ENCODE measurements around the gene PURB. TPM values are rescaled to one million over a fixed set of nuclear protein-coding genes. Genes with fewer than 3 reads are reported as not detected.

PURB gene
- polyA plus RNA-seq, 1 donor (not counting 4 experiments of a cell fraction or from before 2014, with no cell fraction given), result 7.7 TPM

GRCh38 chr7:44905002-44905635 lies 19.8 kb upstream of the PURB start:
- H3K36me3 ChIP-seq (ENCODE audit: control insufficient read depth in 2 of 2, extremely low read depth in 1 of 2, insufficient read depth in 2 of 2, low read length in 2 of 2), result no peaks in the 10 kb centered on the region
- H3K4me1 ChIP-seq (ENCODE audit: control insufficient read depth, extremely low read depth, insufficient read depth, low read length), result no peaks in the 10 kb centered on the region
- H3K4me3 ChIP-seq (ENCODE audit: control insufficient read depth in 2 of 3, extremely low read depth in 1 of 3, insufficient read depth in 2 of 3, low read depth in 1 of 3, low read length in 3 of 3), result no peak overlapping the region
- H2AFZ ChIP-seq (ENCODE audit: control insufficient read depth, low read length), result no peak overlapping the region
- dilution Hi-C loops (cut with MboI; ENCODE audit: extremely low pct_ligation_motif_present, low sequenced_read_pairs), result no loop called here
- no peak overlapping the region for H3K4me2 ChIP-seq (ENCODE audit: control insufficient read depth, extremely low read depth, insufficient read depth, low read depth, low read length)
- no peak overlapping the region for H3K9ac ChIP-seq (ENCODE audit: control insufficient read depth, extremely low read depth, insufficient read depth, low read length)
- H3K9me3 ChIP-seq (ENCODE audit: control insufficient read depth, low read depth, low read length), result no peaks in the 10 kb centered on the region
- no peaks in the 10 kb centered on the region for H3K27me3 ChIP-seq (ENCODE audit: control insufficient read depth, extremely low read depth, insufficient read depth, low read length)
- DNase-seq (ENCODE audit: low read depth, low spot score), result no peak
- no peak overlapping the region for H3K27ac ChIP-seq (ENCODE audit: control insufficient read depth, insufficient read depth, low read length)
- FAIRE-seq, result no peak
- no peaks in the 10 kb centered on the region for H3K9me1 ChIP-seq (ENCODE audit: control insufficient read depth, extremely low read depth, insufficient read depth, low read length)
- no peaks in the 10 kb centered on the region for H3K79me2 ChIP-seq (ENCODE audit: control insufficient read depth, insufficient read depth, low read length)
- TF ChIP-seq CTCF (optimal IDR thresholded peaks at IDR 0.05 in 1 of 3, IDR thresholded peaks at IDR 0.05 in 1 of 3, conservative IDR thresholded peaks at IDR 0.05 in 1 of 3; ENCODE audit: extremely low read depth in 1 of 3, insufficient read depth in 2 of 3, low read length in 3 of 3), result no peak
- no peak for TF ChIP-seq EZH2 (IDR thresholded peaks at IDR 0.05; ENCODE audit: low read length)
- H4K20me1 ChIP-seq (ENCODE audit: control insufficient read depth, extremely low read depth, insufficient read depth, low read length), result no peaks in the 10 kb centered on the region

DNA sequence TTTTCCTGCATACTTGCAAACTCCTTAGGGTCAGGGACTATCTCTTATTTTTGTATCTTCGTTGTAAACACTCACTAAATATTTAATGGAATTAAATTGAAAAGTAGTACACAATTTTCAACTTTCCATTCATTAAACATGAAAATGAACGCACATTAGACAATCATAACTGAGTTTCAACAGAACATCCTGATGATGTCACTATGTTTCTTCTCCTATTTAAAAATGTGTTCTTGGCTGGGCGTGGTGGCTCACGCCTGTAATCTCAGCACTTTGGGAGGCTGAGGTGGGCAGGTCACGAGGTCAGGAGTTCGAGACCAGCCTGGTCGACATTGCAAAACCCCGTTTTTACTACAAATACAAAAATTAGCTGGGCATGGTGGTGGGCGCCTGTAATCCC lies 14.1 kb upstream of the PURB start:
- no peak for FAIRE-seq
- H4K20me1 ChIP-seq (ENCODE audit: control insufficient read depth, extremely low read depth, insufficient read depth, low read length), result no peaks in the 10 kb centered on the region
- no peak for TF ChIP-seq EZH2 (IDR thresholded peaks at IDR 0.05; ENCODE audit: low read length)
- TF ChIP-seq CTCF (optimal IDR thresholded peaks at IDR 0.05 in 1 of 3, IDR thresholded peaks at IDR 0.05 in 1 of 3, conservative IDR thresholded peaks at IDR 0.05 in 1 of 3; ENCODE audit: extremely low read depth in 1 of 3, insufficient read depth in 2 of 3, low read length in 3 of 3), result no peak
- no peak overlapping the region for H3K4me2 ChIP-seq (ENCODE audit: control insufficient read depth, extremely low read depth, insufficient read depth, low read depth, low read length)
- H2AFZ ChIP-seq (ENCODE audit: control insufficient read depth, low read length), result no peak overlapping the region
- no peaks in the 10 kb centered on the region for H3K4me1 ChIP-seq (ENCODE audit: control insufficient read depth, extremely low read depth, insufficient read depth, low read length)
- dilution Hi-C loops (cut with MboI; ENCODE audit: extremely low pct_ligation_motif_present, low sequenced_read_pairs), result no loop called here
- DNase-seq (ENCODE audit: low read depth, low spot score), result no peak
- no peak overlapping the region for H3K27ac ChIP-seq (ENCODE audit: control insufficient read depth, insufficient read depth, low read length)
- H3K9me1 ChIP-seq (ENCODE audit: control insufficient read depth, extremely low read depth, insufficient read depth, low read length), result no peaks in the 10 kb centered on the region
- no peaks in the 10 kb centered on the region for H3K79me2 ChIP-seq (ENCODE audit: control insufficient read depth, insufficient read depth, low read length)
- no peaks in the 10 kb centered on the region for H3K9me3 ChIP-seq (ENCODE audit: control insufficient read depth, low read depth, low read length)
- no peaks in the 10 kb centered on the region for H3K27me3 ChIP-seq (ENCODE audit: control insufficient read depth, extremely low read depth, insufficient read depth, low read length)
- H3K36me3 ChIP-seq (ENCODE audit: control insufficient read depth in 2 of 2, extremely low read depth in 1 of 2, insufficient read depth in 2 of 2, low read length in 2 of 2), result no peaks in the 10 kb centered on the region
- H3K9ac ChIP-seq (ENCODE audit: control insufficient read depth, extremely low read depth, insufficient read depth, low read length), result no peak overlapping the region
- no peak overlapping the region for H3K4me3 ChIP-seq (ENCODE audit: control insufficient read depth in 2 of 3, extremely low read depth in 1 of 3, insufficient read depth in 2 of 3, low read depth in 1 of 3, low read length in 3 of 3)
